K562 (cell line): Measurements from ENCODE around the gene ZNF280C. TPM values are rescaled to one million over a fixed set of nuclear protein-coding genes. Genes with fewer than 3 reads are reported as not detected.

Experiments
- ATAC-seq: fragments of 200-7000 bp; cut with Tn5 transposase; 3 replicates; pipeline ENCODE4 v1.9.1; 2020; ENCODE audit warnings: moderate library complexity
- BruUV-seq: library from RNA; stranded (reverse); fragments of 400-500 nt; replicated peaks from 2 replicates; lab custom pipeline; 2021; lab: Mats Ljungman, UMichigan
- CTCF ChIA-PET: fragments of 300-600 bp; formaldehyde crosslinking; extraction: SDS; loops from one replicate; lab custom pipeline; 2021; ENCODE audit warnings: low intra/inter-chr PET ratio; lab: Yijun Ruan, JAX
- POLR2A ChIA-PET: fragments of 300-600, 350-650 bp; sonication (Branson Sonifier 250); formaldehyde crosslinking; extraction: SDS; loops from one replicate; lab custom pipeline; 2021; ENCODE audit warnings: antibody characterized with exemption, inconsistent platforms; lab: Yijun Ruan, JAX
- DNase-seq, 4 experiments: peaks; one replicate each; pipeline versions ENCODE4 v3.0.0 to v3.0.0-alpha.2; 2011 to 2018; ENCODE audit warnings: low spot score in 3 of 4, mixed read lengths in 3 of 4; ENCODE audit errors: extremely low read depth in 1 of 4
- FAIRE-seq: peaks from 2 replicates; lab custom pipeline; 2011; peaks lifted over from hg19 to GRCh38; lab: Jason Lieb, UNC
- H2AFZ ChIP-seq: 2 replicates; pipeline ENCODE4 v1.6.0; 2011; ENCODE audit warnings: low read depth, low read length, control low read depth, inconsistent platforms
- H3K27ac ChIP-seq: fragments of 200-600 bp; 3 replicates; pipeline ENCODE4 v1.8.0; 2011; ENCODE audit warnings: low read depth, mild to moderate bottlenecking, control low read depth, inconsistent platforms, low read length, moderate library complexity, mixed read lengths; ENCODE audit errors: extremely low read depth
- H3K27me3 ChIP-seq, 2 experiments: fragments of 300-600 bp in 1 of 2; 2 replicates in 1 of 2; 3 replicates in 1 of 2; pipeline versions ENCODE4 v1.6.0 to v1.8.0; 2011; ENCODE audit warnings: inconsistent platforms in 2 of 2, low read length in 2 of 2, mild to moderate bottlenecking in 1 of 2, mixed read lengths in 1 of 2, moderate library complexity in 1 of 2; ENCODE audit not compliant: control insufficient read depth in 2 of 2, insufficient read depth in 2 of 2
- H3K36me3 ChIP-seq: fragments of 300-600 bp; 3 replicates; pipeline ENCODE4 v1.8.0; 2011; ENCODE audit warnings: mild to moderate bottlenecking, low read length, inconsistent platforms; ENCODE audit not compliant: control insufficient read depth, insufficient read depth
- H3K4me1 ChIP-seq, 2 experiments: fragments of 200-600 bp in 1 of 2; replicated peaks in 1 of 2; 2 replicates in 1 of 2; 3 replicates in 1 of 2; pipeline versions ENCODE4 v1.5.1 to v1.8.0; 2011; ENCODE audit warnings: inconsistent platforms in 2 of 2, low read length in 2 of 2, mild to moderate bottlenecking in 1 of 2, mixed read lengths in 1 of 2, moderate library complexity in 1 of 2; ENCODE audit not compliant: control insufficient read depth in 2 of 2, insufficient read depth in 2 of 2
- H3K4me2 ChIP-seq: 2 replicates; pipeline ENCODE4 v1.6.1; 2011; ENCODE audit warnings: low read length, control low read depth, inconsistent platforms, mixed read lengths; ENCODE audit not compliant: insufficient read depth
- H3K4me3 ChIP-seq: fragments of 200-600 bp; sonication (generic), shearing (Covaris generic); 2 replicates; pipeline ENCODE4 v1.5.1; 2016; ENCODE audit warnings: control low read depth, inconsistent platforms
- H3K79me2 ChIP-seq: fragments of 200-600 bp; 3 replicates; pipeline ENCODE4 v1.8.0; 2011; ENCODE audit warnings: low read length, inconsistent platforms; ENCODE audit not compliant: control insufficient read depth, insufficient read depth
- H3K9ac ChIP-seq, 2 experiments: 2 replicates each; pipeline versions ENCODE4 v1.6.0 to v1.6.1; 2011; ENCODE audit warnings: low read depth in 2 of 2, low read length in 2 of 2, control low read depth in 1 of 2, inconsistent platforms in 1 of 2, mild to moderate bottlenecking in 1 of 2, mixed read lengths in 1 of 2; ENCODE audit not compliant: insufficient read depth in 1 of 2
- H3K9me1 ChIP-seq: one replicate; pipeline ENCODE4 v1.6.0; 2011; ENCODE audit warnings: inconsistent platforms, mild to moderate bottlenecking, low read length, moderate library complexity; ENCODE audit not compliant: control insufficient read depth, insufficient read depth
- H3K9me3 ChIP-seq: replicated peaks from 2 replicates; pipeline ENCODE4 v1.5.1; 2011; ENCODE audit warnings: low read depth, low read length, inconsistent platforms; ENCODE audit not compliant: control insufficient read depth, insufficient read depth
- H4K20me1 ChIP-seq: replicated peaks from 2 replicates; pipeline ENCODE4 v1.6.1; 2011; ENCODE audit warnings: low read length, inconsistent platforms, mixed read lengths; ENCODE audit not compliant: control insufficient read depth, insufficient read depth
- BRF1 ChIP-seq: IDR thresholded peaks from 3 replicates; pipeline ENCODE4 v1.6.1; 2011; ENCODE audit warnings: borderline replicate concordance, mild to moderate bottlenecking; ENCODE audit not compliant: insufficient read length; ENCODE audit errors: extremely low read depth
- CBFB ChIP-seq: sonication (generic); formaldehyde crosslinking; IDR thresholded peaks from 2 replicates; pipeline ENCODE4 v1.4.0; 2020; ENCODE audit warnings: mild to moderate bottlenecking, missing genetic modification reagents
- CBX2 ChIP-seq: fragments of 200-600 bp; sonication (generic); IDR thresholded peaks from one replicate; pipeline ENCODE4 v1.6.1; 2012; ENCODE audit warnings: mild to moderate bottlenecking, low read length, inconsistent platforms; ENCODE audit not compliant: insufficient read depth, poor library complexity, severe bottlenecking
- CEBPG ChIP-seq, 3 experiments: fragments of 200-800 bp in 1 of 3; sonication (Bioruptor generic) in 1 of 3; sonication (generic) in 1 of 3; formaldehyde crosslinking in 1 of 3; IDR thresholded peaks in 2 of 3; conservative IDR thresholded peaks in 1 of 3; 2 replicates each; pipeline versions ENCODE4 v1.6.1 to v1.8.0; 2016 to 2022; ENCODE audit warnings: missing compliant biosample characterization in 2 of 3, missing genetic modification characterization in 2 of 3, mild to moderate bottlenecking in 1 of 3, missing genetic modification reagents in 1 of 3
- CHD4 ChIP-seq: fragments of 200-600 bp; sonication (generic); IDR thresholded peaks from 3 replicates; pipeline ENCODE4 v1.6.1; 2012; ENCODE audit warnings: low read depth, mild to moderate bottlenecking, mixed read lengths, low read length, inconsistent platforms; ENCODE audit not compliant: insufficient read depth, insufficient replicate concordance, poor library complexity, severe bottlenecking
- ESRRA ChIP-seq: fragments of 450-650 bp; IDR thresholded peaks from 2 replicates; pipeline ENCODE4 v1.6.1; 2014; ENCODE audit warnings: low read depth, mild to moderate bottlenecking, moderate library complexity, borderline replicate concordance
- GATA2 ChIP-seq: sonication (generic); formaldehyde crosslinking; IDR thresholded peaks from 2 replicates; pipeline ENCODE4 v1.4.0; 2020; ENCODE audit warnings: mild to moderate bottlenecking, missing genetic modification reagents
- MYBL2 ChIP-seq, 2 experiments: fragments of 450-650 bp in 1 of 2; sonication (generic) in 1 of 2; formaldehyde crosslinking in 1 of 2; IDR thresholded peaks; 2 replicates each; pipeline versions ENCODE4 v1.6.1 to v1.8.1; 2017 to 2022; ENCODE audit warnings: borderline replicate concordance in 1 of 2, inconsistent platforms in 1 of 2, low read depth in 1 of 2, mild to moderate bottlenecking in 1 of 2, missing genetic modification reagents in 1 of 2, moderate library complexity in 1 of 2
- NR4A1 ChIP-seq, 2 experiments: fragments of 250-450 bp in 1 of 2; fragments of 450-650 bp in 1 of 2; sonication (Bioruptor Pico) in 1 of 2; IDR thresholded peaks; 2 replicates each; pipeline versions ENCODE4 v1.4.0 to v1.6.1; 2016 to 2020; ENCODE audit warnings: mild to moderate bottlenecking in 2 of 2, missing compliant biosample characterization in 1 of 2, missing genetic modification characterization in 1 of 2, moderate library complexity in 1 of 2
- STAT5B ChIP-seq: fragments of 250-450 bp; sonication (Bioruptor Pico); IDR thresholded peaks from 2 replicates; pipeline ENCODE4 v1.8.0; 2021; ENCODE audit warnings: mild to moderate bottlenecking, inconsistent platforms
- ZNF197 ChIP-seq: fragments of 200-800 bp; sonication (Bioruptor generic); IDR thresholded peaks from 2 replicates; pipeline ENCODE4 v1.6.1; 2016; ENCODE audit warnings: low read depth, missing genetic modification characterization, missing compliant biosample characterization
- ZNF23 ChIP-seq: fragments of 250-450 bp; sonication (Bioruptor Pico); IDR thresholded peaks from 2 replicates; pipeline ENCODE4 v1.4.0; 2020; ENCODE audit warnings: mild to moderate bottlenecking
- ZNF77 ChIP-seq: fragments of 250-450 bp; sonication (Bioruptor Pico); IDR thresholded peaks from 2 replicates; pipeline ENCODE4 v1.5.0; 2020
- WGBS: fragments of 100-300 bp; shearing (Covaris generic); methylation state at CpG from one replicate; pipeline ENCODE4 v1.1.6; 2016; ENCODE audit warnings: low coverage, mixed read lengths; ENCODE audit not compliant: insufficient coverage; ENCODE audit errors: missing lambda C conversion rate; 5-methylcytosine and 5-hydroxymethylcytosine counted together
- in situ Hi-C: fragments of 300-500 bp; cut with MboI; formaldehyde crosslinking; loops from 4 replicates; pipeline ENCODE4 v1.15.0; 2018; ENCODE audit warnings: inconsistent platforms, mixed read lengths
- intact Hi-C: fragments of 100-400 bp; cut with micrococcal nuclease; formaldehyde crosslinking; loops from 2 replicates; pipeline ENCODE4 v1.14.2; 2022
- polyA plus RNA-seq, 8 experiments: library from polyadenylated mRNA; depleted of rRNA in 4 of 8; stranded (reverse) in 5 of 8; unstranded in 3 of 8; fragments of >200 nt; fragmentation: Nextera tagmentation in 2 of 8; fragmentation: Illumina TruSeq in 1 of 8; extraction: Ambion mirVana in 2 of 8; extraction: Trizol in 1 of 8; gene quantifications; 2 replicates each; pipeline versions ENCODE4 v1.2.1 to v1.2.3, GENCODE V29; 2011 to 2014; ENCODE audit warnings: inconsistent platforms in 1 of 8, missing spikeins in 1 of 8
- total RNA-seq, 7 experiments: library from RNA; depleted of rRNA in 6 of 7; stranded (reverse); fragments of >200 nt in 6 of 7; fragmentation: Illumina TruSeq in 2 of 7; extraction: Trizol in 2 of 7; gene quantifications; 2 replicates each; pipeline versions ENCODE4 v1.2.1 to v1.2.3, GENCODE V29; 2011 to 2021; ENCODE audit warnings: low replicate concordance in 1 of 7
- TF ChIP-seq, protein P1 (sequence below): fragments of 250-450 bp; sonication (Bioruptor Pico); IDR thresholded peaks from 2 replicates; pipeline ENCODE4 v1.6.1; 2021; ENCODE audit warnings: mild to moderate bottlenecking
- TF ChIP-seq, protein P2 (sequence below): fragments of 450-650 bp; IDR thresholded peaks from 2 replicates; pipeline ENCODE4 v1.6.1; 2014; ENCODE audit warnings: low read depth, mild to moderate bottlenecking, moderate library complexity, borderline replicate concordance

The ZNF280C gene
- total and polyA plus RNA-seq, 9 of the 15 experiments (the other 6 are each of a cell fraction or from before 2014, with no cell fraction given), result 1.6 to 8.3 (median 4.4) TPM

DNA sequence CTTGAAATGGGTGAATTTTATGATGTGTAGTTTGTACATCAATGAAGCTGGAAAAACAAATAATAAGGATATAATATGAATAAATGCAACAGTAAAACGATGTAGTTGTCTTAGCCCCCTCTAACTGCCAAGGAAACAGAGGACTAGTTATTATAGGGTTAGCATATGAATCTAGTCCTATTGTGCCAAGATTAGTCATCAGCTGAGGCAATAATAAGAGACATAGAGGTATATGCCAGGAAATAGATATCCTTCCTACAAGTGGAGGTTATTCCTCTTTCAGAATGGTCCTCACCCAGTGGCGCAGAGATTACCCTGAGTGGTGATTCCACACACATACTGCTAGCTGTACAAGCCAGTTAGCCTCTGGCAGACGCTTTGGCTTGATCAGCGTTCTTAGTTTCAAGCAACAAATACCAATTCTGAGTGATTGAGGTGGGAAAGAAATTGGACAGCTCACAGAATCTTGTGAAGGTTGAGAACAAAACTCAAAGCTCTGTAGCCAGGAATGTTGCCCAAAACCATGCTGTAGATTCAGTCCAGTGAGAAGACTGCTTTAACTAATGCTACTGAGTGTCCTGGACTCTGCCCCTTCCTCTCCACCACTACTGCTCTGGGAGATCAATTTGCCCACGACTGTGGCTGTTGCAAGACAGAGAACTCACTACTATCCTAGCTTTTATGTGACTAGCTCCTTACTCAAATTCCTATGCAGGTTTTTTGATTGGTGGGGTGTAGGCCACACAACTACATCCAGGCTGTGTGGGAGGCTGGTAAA lies 27.0 kb upstream of the ZNF280C start (continued):
- TF ChIP-seq CBFB (no peak), ZNF197 (no peak), CEBPG (CRISPR knock-in tag; IDR thresholded peaks at IDR 0.05) (no peak), CEBPG (tag; conservative IDR thresholded peaks at IDR 0.05 in 1 of 2, IDR thresholded peaks at IDR 0.05 in 1 of 2) (no peak), STAT5B (CRISPR knock-in tag) (no peak), ESRRA (no peak)
- TF ChIP-seq, all 486 proteins: peak for 0

DNA sequence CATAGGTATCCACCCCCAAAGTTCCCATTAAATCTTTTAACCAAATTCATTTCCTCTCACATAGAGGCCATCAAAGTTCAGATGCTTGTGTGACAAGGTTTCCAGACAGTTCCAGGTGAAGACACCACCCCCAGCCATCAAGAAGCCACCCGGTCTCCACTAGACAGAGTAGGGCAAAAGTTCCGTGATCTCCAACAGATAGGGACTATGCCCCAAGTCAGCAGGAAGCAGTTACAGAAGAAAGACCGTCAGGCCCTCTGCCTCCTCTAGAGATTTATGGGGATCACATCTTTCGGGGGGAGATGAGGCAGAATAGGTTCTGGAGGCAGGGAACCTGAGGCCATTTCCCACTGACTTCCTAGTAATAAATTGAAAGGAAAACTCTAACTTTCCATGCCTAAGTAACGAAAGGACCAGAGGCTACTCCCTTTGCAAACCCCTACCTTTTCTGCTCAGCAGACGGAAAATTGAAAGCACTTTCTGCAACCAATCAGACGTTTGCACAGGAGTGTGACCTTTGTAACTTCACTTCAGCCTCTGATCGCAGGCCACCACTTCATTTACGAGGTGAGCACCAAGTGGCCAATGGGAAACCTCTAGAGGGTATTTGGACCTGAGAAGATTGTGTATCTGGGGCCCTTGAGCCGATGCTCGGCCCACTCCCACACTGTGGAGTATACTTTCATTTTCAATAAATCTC lies 18.5 kb upstream of the ZNF280C start:
- POLR2A ChIA-PET, result no interaction called here
- peak overlapping the region; percentile 77 for H2AFZ ChIP-seq
- no peaks in the 10 kb centered on the region for H3K4me1 ChIP-seq
- H3K4me3 ChIP-seq, result no peak overlapping the region
- H3K9ac ChIP-seq, result no peak overlapping the region
- no peak overlapping the region for H3K4me2 ChIP-seq
- H3K79me2 ChIP-seq, result no peaks in the 10 kb centered on the region
- ATAC-seq, result no peak
- intact Hi-C loops (no loop called here), in situ Hi-C loops (no loop called here)
- no peaks in the 10 kb centered on the region for H3K9me1 ChIP-seq
- no peak for DNase-seq
- no peaks in the 10 kb centered on the region for H4K20me1 ChIP-seq
- no peaks in the 10 kb centered on the region; a peak in 1 of 5 replicates for H3K27me3 ChIP-seq
- FAIRE-seq, result no peak
- WGBS, result 8% methylated on average over 11 of the region's 11 CpGs
- H3K36me3 ChIP-seq, result no peaks in the 10 kb centered on the region
- no TSS peak for BruUV-seq
- no peak overlapping the region for H3K27ac ChIP-seq
- CTCF ChIA-PET, result no interaction called here
- no peaks in the 10 kb centered on the region; the same call in 1 of the 2 replicates for H3K9me3 ChIP-seq
- TF ChIP-seq NR4A1 (CRISPR knock-in tag; IDR thresholded peaks at IDR 0.05) (no peak), NR4A1 (tag; IDR thresholded peaks at IDR 0.05) (no peak), MYBL2 (IDR thresholded peaks at IDR 0.05; ENCODE audit: low read depth) (no peak), MYBL2 (CRISPR knock-in tag; IDR thresholded peaks at IDR 0.05; ENCODE audit: borderline replicate concordance) (no peak), BRF1 (no peak), ZNF23 (no peak), CHD4 (no peak), GATA2 (no peak), ZNF77 (CRISPR knock-in tag) (no peak), CBX2 (no peak)
- TF ChIP-seq, protein P1, sequence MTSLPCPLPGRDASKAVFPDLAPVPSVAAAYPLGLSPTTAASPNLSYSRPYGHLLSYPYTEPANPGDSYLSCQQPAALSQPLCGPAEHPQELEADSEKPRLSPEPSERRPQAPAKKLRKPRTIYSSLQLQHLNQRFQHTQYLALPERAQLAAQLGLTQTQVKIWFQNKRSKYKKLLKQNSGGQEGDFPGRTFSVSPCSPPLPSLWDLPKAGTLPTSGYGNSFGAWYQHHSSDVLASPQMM, result no peak
- TF ChIP-seq, protein P2, sequence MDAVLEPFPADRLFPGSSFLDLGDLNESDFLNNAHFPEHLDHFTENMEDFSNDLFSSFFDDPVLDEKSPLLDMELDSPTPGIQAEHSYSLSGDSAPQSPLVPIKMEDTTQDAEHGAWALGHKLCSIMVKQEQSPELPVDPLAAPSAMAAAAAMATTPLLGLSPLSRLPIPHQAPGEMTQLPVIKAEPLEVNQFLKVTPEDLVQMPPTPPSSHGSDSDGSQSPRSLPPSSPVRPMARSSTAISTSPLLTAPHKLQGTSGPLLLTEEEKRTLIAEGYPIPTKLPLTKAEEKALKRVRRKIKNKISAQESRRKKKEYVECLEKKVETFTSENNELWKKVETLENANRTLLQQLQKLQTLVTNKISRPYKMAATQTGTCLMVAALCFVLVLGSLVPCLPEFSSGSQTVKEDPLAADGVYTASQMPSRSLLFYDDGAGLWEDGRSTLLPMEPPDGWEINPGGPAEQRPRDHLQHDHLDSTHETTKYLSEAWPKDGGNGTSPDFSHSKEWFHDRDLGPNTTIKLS, result no peak
